ENCODE results near the gene SLC30A2. TPM values are rescaled to one million over a fixed set of nuclear protein-coding genes. Genes with fewer than 3 reads are reported as not detected.

Gene SLC30A2
- total and polyA plus RNA-seq, 9 of the 15 experiments (the other 6 are each of a cell fraction or from before 2014, with no cell fraction given) = 0.01 to 0.18 (median 0.06) TPM; not detected in 3

DNA sequence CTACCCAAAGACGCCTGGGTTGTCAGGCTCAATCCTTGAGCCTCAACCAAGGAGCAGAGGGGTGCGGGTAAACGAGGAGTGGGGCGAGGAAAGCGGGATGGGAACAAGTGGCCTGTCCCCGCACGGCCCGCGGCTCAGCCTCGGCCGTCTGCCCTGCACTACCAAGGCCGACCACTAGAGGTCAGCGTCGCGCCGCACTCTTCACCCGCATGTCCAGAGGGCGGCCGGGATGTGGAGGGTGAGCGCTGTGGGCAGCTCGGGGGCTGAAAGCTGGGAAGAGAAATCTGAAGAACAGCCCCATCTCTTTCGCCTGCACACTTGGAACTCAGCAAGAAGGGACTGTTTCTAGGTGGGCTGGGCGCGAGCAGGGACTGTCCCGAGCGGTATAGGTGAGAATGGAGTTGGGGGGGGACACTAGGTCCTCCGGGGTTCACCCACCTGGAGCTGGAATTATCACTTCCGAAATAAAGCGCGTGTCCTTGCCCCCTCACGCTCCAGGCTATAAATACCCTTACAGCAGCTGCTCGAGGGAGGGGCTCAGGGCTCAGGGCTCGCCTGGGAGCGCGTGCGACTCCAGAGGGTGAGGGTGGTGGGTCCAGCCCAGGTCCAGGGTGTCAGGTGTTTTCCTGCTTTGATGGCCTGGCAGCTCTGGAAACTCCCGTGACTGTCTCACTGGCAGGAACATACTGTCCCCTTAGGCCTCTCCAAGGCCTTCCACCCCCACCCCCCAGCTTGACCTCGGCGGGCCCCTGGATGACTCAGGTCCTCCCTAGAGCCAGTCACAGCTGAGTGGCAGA, 9.8 kb downstream of the SLC30A2 start (continued):
- TF ChIP-seq, protein P1, sequence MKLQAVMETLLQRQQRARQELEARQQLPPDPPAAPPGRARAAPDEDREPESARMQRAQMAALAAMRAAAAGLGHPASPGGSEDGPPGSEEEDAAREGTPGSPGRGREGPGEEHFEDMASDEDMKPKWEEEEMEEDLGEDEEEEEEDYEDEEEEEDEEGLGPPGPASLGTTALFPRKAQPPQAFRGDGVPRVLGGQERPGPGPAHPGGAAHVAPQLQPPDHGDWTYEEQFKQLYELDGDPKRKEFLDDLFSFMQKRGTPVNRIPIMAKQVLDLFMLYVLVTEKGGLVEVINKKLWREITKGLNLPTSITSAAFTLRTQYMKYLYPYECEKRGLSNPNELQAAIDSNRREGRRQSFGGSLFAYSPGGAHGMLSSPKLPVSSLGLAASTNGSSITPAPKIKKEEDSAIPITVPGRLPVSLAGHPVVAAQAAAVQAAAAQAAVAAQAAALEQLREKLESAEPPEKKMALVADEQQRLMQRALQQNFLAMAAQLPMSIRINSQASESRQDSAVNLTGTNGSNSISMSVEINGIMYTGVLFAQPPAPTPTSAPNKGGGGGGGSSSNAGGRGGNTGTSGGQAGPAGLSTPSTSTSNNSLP (IDR thresholded peaks at IDR 0.05; ENCODE audit: borderline replicate concordance, low read depth, low read length) = no peak
- TF ChIP-seq PHTF2 (CRISPR knock-in tag; IDR thresholded peaks at IDR 0.05) (no peak), STAT5A (IDR thresholded peaks at IDR 0.05; ENCODE audit: borderline replicate concordance, low read length) (no peak), ZNF133 (CRISPR knock-in tag; IDR thresholded peaks at IDR 0.05) (no peak), STAT5B (CRISPR knock-in tag; IDR thresholded peaks at IDR 0.05) (no peak), ZNF121 (CRISPR knock-in tag; conservative IDR thresholded peaks at IDR 0.05) (no peak), BRF1 (IDR thresholded peaks at IDR 0.05; ENCODE audit: borderline replicate concordance, extremely low read depth, insufficient read length) (no peak), HDAC3 (IDR thresholded peaks at IDR 0.05; ENCODE audit: borderline replicate concordance, partially characterized antibody) (no peak), RBM34 (IDR thresholded peaks at IDR 0.05; ENCODE audit: borderline replicate concordance, insufficient read depth, low read length) (no peak), L3MBTL2 (IDR thresholded peaks at IDR 0.05) (peak; percentile 47; the same call in 1 of the 2 replicates), TRIM24 (IDR thresholded peaks at IDR 0.05) (no peak), ZNF778 (CRISPR knock-in tag; IDR thresholded peaks at IDR 0.05) (no peak), IRF2 (CRISPR knock-in tag; IDR thresholded peaks at IDR 0.05) (no peak), NFE2L1 (tag; IDR thresholded peaks at IDR 0.05; ENCODE audit: borderline replicate concordance, low read depth) (no peak), ZNF764 (CRISPR knock-in tag; IDR thresholded peaks at IDR 0.05; ENCODE audit: low read depth) (no peak), KDM4B (IDR thresholded peaks at IDR 0.05; ENCODE audit: borderline replicate concordance in 2 of 2, low read depth in 1 of 2) (no peak; a peak in 1 of 4 replicates), ZNF507 (tag; conservative IDR thresholded peaks at IDR 0.05) (no peak), PTTG1 (tag; IDR thresholded peaks at IDR 0.05; ENCODE audit: low read depth) (no peak), MTF1 (CRISPR knock-in tag; IDR thresholded peaks at IDR 0.05; ENCODE audit: borderline replicate concordance) (no peak)
- TF ChIP-seq, protein P2, sequence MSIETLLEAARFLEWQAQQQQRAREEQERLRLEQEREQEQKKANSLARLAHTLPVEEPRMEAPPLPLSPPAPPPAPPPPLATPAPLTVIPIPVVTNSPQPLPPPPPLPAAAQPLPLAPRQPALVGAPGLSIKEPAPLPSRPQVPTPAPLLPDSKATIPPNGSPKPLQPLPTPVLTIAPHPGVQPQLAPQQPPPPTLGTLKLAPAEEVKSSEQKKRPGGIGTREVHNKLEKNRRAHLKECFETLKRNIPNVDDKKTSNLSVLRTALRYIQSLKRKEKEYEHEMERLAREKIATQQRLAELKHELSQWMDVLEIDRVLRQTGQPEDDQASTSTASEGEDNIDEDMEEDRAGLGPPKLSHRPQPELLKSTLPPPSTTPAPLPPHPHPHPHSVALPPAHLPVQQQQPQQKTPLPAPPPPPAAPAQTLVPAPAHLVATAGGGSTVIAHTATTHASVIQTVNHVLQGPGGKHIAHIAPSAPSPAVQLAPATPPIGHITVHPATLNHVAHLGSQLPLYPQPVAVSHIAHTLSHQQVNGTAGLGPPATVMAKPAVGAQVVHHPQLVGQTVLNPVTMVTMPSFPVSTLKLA (conservative IDR thresholded peaks at IDR 0.05) = no peak; a peak in 1 of 4 replicates
- TF ChIP-seq, protein P3, sequence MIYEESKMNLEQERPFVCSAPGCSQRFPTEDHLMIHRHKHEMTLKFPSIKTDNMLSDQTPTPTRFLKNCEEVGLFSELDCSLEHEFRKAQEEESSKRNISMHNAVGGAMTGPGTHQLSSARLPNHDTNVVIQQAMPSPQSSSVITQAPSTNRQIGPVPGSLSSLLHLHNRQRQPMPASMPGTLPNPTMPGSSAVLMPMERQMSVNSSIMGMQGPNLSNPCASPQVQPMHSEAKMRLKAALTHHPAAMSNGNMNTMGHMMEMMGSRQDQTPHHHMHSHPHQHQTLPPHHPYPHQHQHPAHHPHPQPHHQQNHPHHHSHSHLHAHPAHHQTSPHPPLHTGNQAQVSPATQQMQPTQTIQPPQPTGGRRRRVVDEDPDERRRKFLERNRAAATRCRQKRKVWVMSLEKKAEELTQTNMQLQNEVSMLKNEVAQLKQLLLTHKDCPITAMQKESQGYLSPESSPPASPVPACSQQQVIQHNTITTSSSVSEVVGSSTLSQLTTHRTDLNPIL (CRISPR knock-in tag; IDR thresholded peaks at IDR 0.05) = no peak
- TF ChIP-seq, protein P4, sequence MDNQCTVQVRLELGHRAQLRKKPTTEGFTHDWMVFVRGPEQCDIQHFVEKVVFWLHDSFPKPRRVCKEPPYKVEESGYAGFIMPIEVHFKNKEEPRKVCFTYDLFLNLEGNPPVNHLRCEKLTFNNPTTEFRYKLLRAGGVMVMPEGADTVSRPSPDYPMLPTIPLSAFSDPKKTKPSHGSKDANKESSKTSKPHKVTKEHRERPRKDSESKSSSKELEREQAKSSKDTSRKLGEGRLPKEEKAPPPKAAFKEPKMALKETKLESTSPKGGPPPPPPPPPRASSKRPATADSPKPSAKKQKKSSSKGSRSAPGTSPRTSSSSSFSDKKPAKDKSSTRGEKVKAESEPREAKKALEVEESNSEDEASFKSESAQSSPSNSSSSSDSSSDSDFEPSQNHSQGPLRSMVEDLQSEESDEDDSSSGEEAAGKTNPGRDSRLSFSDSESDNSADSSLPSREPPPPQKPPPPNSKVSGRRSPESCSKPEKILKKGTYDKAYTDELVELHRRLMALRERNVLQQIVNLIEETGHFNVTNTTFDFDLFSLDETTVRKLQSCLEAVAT (IDR thresholded peaks at IDR 0.05) = no peak
